HEK293 (cell line): Measurements from ENCODE around the gene MRPL23.

Experiments
- CTCF ChIA-PET: fragments of 350-600 bp; formaldehyde crosslinking; extraction: SDS; loops from one replicate; lab custom pipeline; 2021; ENCODE audit warnings: antibody characterized with exemption; lab: Yijun Ruan, JAX
- POLR2A ChIA-PET: fragments of 300-600 bp; formaldehyde crosslinking; extraction: SDS; loops from one replicate; lab custom pipeline; 2020; ENCODE audit warnings: antibody characterized with exemption, inconsistent platforms; lab: Yijun Ruan, JAX
- H3K27ac ChIP-seq: fragments of 200-500 bp; sonication (Bioruptor generic); 2 replicates; pipeline ENCODE4 v1.5.1; 2014; ENCODE audit warnings: low read depth, low read length, control low read depth, inconsistent platforms; ENCODE audit errors: extremely low read depth
- H3K36me3 ChIP-seq, 2 experiments: fragments of 200-500 bp in 1 of 2; sonication (Bioruptor generic) in 1 of 2; 1 replicate in 1 of 2; 2 replicates in 1 of 2; pipeline ENCODE4 v1.5.1; 2014 to 2017; ENCODE audit warnings: inconsistent platforms in 2 of 2, low read length in 2 of 2; ENCODE audit not compliant: control insufficient read depth in 2 of 2, insufficient read depth in 1 of 2
- H3K4me1 ChIP-seq: fragments of 200-500 bp; sonication (Bioruptor generic); 2 replicates; pipeline ENCODE4 v1.5.1; 2014; ENCODE audit warnings: mild to moderate bottlenecking, low read length, inconsistent platforms; ENCODE audit not compliant: control insufficient read depth, insufficient read depth
- H3K4me3 ChIP-seq: 2 replicates; pipeline ENCODE4 v1.5.1; 2011; ENCODE audit warnings: low read depth, mild to moderate bottlenecking, control low read depth, low read length, moderate library complexity
- H3K9me3 ChIP-seq: fragments of 200-500 bp; sonication (Bioruptor generic); 2 replicates; pipeline ENCODE4 v1.5.1; 2014; ENCODE audit warnings: low read depth, low read length, inconsistent platforms; ENCODE audit not compliant: control insufficient read depth, insufficient read depth
- BCL11A ChIP-seq: fragments of 450-650 bp; formaldehyde crosslinking; IDR thresholded peaks from 2 replicates; pipeline ENCODE4 v1.5.1; 2016; ENCODE audit warnings: low read depth, missing biosample characterization, missing genetic modification characterization
- SALL2 ChIP-seq: fragments of 450-650 bp; formaldehyde crosslinking; IDR thresholded peaks from 2 replicates; pipeline ENCODE4 v1.5.0; 2017; ENCODE audit warnings: missing biosample characterization, mild to moderate bottlenecking, missing genetic modification characterization, borderline replicate concordance
- SCRT2 ChIP-seq: fragments of 450-650 bp; formaldehyde crosslinking; IDR thresholded peaks from 2 replicates; pipeline ENCODE4 v1.5.1; 2016; ENCODE audit warnings: missing biosample characterization, missing genetic modification characterization
- ZIC2 ChIP-seq: fragments of 450-650 bp; formaldehyde crosslinking; IDR thresholded peaks from 2 replicates; pipeline ENCODE4 v1.5.1; 2016; ENCODE audit warnings: missing biosample characterization, missing genetic modification characterization
- ZNF121 ChIP-seq: fragments of 450-650 bp; formaldehyde crosslinking; IDR thresholded peaks from 2 replicates; pipeline ENCODE4 v1.5.1; 2016; ENCODE audit warnings: missing biosample characterization, missing genetic modification characterization
- ZNF132 ChIP-seq: fragments of 450-650 bp; formaldehyde crosslinking; IDR thresholded peaks from 2 replicates; pipeline ENCODE4 v1.5.1; 2017; ENCODE audit warnings: missing biosample characterization, missing genetic modification characterization, borderline replicate concordance
- ZNF157 ChIP-seq: fragments of 450-650 bp; formaldehyde crosslinking; IDR thresholded peaks from 2 replicates; pipeline ENCODE4 v1.5.1; 2016; ENCODE audit warnings: missing biosample characterization, missing genetic modification characterization
- ZNF175 ChIP-seq: fragments of 450-650 bp; formaldehyde crosslinking; IDR thresholded peaks from 2 replicates; pipeline ENCODE4 v1.5.1; 2016; ENCODE audit warnings: missing biosample characterization, missing genetic modification characterization
- ZNF184 ChIP-seq: fragments of 450-650 bp; IDR thresholded peaks from 2 replicates; pipeline ENCODE4 v1.5.1; 2018; ENCODE audit warnings: missing biosample characterization, mild to moderate bottlenecking, missing genetic modification characterization
- ZNF202 ChIP-seq: fragments of 450-650 bp; formaldehyde crosslinking; IDR thresholded peaks from 2 replicates; pipeline ENCODE4 v1.5.1; 2016; ENCODE audit warnings: missing biosample characterization, missing genetic modification characterization, borderline replicate concordance
- ZNF302 ChIP-seq: fragments of 450-650 bp; formaldehyde crosslinking; IDR thresholded peaks from 2 replicates; pipeline ENCODE4 v1.5.1; 2016; ENCODE audit warnings: missing biosample characterization, missing genetic modification characterization, low read depth
- ZNF48 ChIP-seq: fragments of 450-650 bp; formaldehyde crosslinking; IDR thresholded peaks from 2 replicates; pipeline ENCODE4 v1.5.1; 2016; ENCODE audit warnings: missing biosample characterization, missing genetic modification characterization
- ZNF544 ChIP-seq: fragments of 450-650 bp; formaldehyde crosslinking; IDR thresholded peaks from 2 replicates; pipeline ENCODE4 v1.5.0; 2017; ENCODE audit warnings: missing biosample characterization, missing genetic modification characterization
- ZNF785 ChIP-seq: fragments of 450-650 bp; formaldehyde crosslinking; IDR thresholded peaks from 2 replicates; pipeline ENCODE4 v1.5.1; 2016; ENCODE audit warnings: missing biosample characterization, missing genetic modification characterization
- TF ChIP-seq, protein P1 (sequence below): fragments of 450-650 bp; formaldehyde crosslinking; IDR thresholded peaks from 2 replicates; pipeline ENCODE4 v1.5.1; 2017; ENCODE audit warnings: missing biosample characterization, mild to moderate bottlenecking, missing genetic modification characterization, moderate library complexity
- TF ChIP-seq, protein P2 (sequence below): fragments of 450-650 bp; formaldehyde crosslinking; IDR thresholded peaks from 2 replicates; pipeline ENCODE4 v1.5.1; 2016; ENCODE audit warnings: missing biosample characterization, missing genetic modification characterization
- TF ChIP-seq, protein P3 (sequence below): fragments of 450-650 bp; formaldehyde crosslinking; IDR thresholded peaks from 2 replicates; pipeline ENCODE4 v1.5.1; 2016; ENCODE audit warnings: missing biosample characterization, missing genetic modification characterization
- TF ChIP-seq, protein P4 (sequence below): fragments of 450-650 bp; formaldehyde crosslinking; IDR thresholded peaks from 2 replicates; pipeline ENCODE4 v1.5.1; 2016; ENCODE audit warnings: missing biosample characterization, missing genetic modification characterization
- TF ChIP-seq, protein P5 (sequence below): fragments of 450-650 bp; formaldehyde crosslinking; IDR thresholded peaks from 2 replicates; pipeline ENCODE4 v1.5.1; 2016; ENCODE audit warnings: missing biosample characterization, missing genetic modification characterization
- TF ChIP-seq, protein P6 (sequence below): fragments of 450-650 bp; formaldehyde crosslinking; IDR thresholded peaks from 2 replicates; pipeline ENCODE4 v1.5.1; 2016; ENCODE audit warnings: missing biosample characterization, missing genetic modification characterization
- TF ChIP-seq, protein P7 (sequence below): fragments of 450-650 bp; formaldehyde crosslinking; IDR thresholded peaks from 2 replicates; pipeline ENCODE4 v1.5.1; 2016; ENCODE audit warnings: missing biosample characterization, missing genetic modification characterization

The MRPL23 gene

DNA sequence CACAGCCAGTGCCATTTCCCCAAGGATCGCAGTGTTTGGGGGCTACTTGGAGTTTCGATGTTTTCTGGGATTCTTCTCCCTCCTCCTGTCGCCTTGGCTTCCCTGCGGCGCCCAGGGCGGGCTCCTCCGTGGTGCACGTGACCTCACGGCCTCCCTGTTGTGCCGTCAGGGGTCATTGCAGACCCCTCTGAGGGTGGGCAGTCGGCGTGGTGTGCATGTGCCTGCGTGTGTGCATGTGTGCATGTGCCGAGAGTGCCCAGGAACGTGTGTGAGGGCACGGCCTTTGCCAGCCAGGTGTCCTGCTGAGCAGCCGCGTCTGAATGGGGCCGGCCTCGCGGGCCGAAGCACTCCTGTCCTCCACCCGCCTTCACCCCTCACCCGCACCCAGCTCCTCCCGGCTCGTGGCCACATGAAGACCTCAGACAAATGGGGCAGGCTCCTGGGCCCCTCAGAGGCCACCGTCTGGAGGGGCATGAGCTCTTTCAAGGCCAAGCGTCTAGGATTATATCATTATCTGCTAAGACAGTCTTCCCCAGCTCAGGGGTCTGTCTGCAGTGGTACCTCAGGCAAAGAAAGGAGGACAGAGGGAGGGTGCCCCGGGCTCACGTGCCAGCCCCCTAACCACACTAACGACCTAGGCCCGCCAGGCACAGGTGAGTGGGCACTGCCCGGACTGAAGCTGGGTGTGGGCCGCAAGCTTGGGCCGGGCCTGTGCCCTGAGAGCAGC lies 9.4 kb upstream of the MRPL23 start:
- no peak for TF ChIP-seq ZNF184 (tag by site-specific recombination)
- TF ChIP-seq, protein P1, sequence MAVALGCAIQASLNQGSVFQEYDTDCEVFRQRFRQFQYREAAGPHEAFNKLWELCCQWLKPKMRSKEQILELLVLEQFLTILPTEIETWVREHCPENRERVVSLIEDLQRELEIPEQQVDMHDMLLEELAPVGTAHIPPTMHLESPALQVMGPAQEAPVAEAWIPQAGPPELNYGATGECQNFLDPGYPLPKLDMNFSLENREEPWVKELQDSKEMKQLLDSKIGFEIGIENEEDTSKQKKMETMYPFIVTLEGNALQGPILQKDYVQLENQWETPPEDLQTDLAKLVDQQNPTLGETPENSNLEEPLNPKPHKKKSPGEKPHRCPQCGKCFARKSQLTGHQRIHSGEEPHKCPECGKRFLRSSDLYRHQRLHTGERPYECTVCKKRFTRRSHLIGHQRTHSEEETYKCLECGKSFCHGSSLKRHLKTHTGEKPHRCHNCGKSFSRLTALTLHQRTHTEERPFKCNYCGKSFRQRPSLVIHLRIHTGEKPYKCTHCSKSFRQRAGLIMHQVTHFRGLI (tag by site-specific recombination): no peak
- TF ChIP-seq, protein P2, sequence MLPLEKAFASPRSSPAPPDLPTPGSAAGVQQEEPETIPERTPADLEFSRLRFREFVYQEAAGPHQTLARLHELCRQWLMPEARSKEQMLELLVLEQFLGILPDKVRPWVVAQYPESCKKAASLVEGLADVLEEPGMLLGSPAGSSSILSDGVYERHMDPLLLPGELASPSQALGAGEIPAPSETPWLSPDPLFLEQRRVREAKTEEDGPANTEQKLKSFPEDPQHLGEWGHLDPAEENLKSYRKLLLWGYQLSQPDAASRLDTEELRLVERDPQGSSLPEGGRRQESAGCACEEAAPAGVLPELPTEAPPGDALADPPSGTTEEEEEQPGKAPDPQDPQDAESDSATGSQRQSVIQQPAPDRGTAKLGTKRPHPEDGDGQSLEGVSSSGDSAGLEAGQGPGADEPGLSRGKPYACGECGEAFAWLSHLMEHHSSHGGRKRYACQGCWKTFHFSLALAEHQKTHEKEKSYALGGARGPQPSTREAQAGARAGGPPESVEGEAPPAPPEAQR (tag by site-specific recombination): no peak
- no peak for TF ChIP-seq ZNF175 (tag by site-specific recombination)
- TF ChIP-seq, protein P3, sequence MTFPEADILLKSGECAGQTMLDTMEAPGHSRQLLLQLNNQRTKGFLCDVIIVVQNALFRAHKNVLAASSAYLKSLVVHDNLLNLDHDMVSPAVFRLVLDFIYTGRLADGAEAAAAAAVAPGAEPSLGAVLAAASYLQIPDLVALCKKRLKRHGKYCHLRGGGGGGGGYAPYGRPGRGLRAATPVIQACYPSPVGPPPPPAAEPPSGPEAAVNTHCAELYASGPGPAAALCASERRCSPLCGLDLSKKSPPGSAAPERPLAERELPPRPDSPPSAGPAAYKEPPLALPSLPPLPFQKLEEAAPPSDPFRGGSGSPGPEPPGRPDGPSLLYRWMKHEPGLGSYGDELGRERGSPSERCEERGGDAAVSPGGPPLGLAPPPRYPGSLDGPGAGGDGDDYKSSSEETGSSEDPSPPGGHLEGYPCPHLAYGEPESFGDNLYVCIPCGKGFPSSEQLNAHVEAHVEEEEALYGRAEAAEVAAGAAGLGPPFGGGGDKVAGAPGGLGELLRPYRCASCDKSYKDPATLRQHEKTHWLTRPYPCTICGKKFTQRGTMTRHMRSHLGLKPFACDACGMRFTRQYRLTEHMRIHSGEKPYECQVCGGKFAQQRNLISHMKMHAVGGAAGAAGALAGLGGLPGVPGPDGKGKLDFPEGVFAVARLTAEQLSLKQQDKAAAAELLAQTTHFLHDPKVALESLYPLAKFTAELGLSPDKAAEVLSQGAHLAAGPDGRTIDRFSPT: no peak
- TF ChIP-seq BCL11A (tag by site-specific recombination): no peak
- TF ChIP-seq SCRT2 (tag by site-specific recombination): no peak
- no peak for TF ChIP-seq SALL2 (tag by site-specific recombination)
- TF ChIP-seq, protein P4, sequence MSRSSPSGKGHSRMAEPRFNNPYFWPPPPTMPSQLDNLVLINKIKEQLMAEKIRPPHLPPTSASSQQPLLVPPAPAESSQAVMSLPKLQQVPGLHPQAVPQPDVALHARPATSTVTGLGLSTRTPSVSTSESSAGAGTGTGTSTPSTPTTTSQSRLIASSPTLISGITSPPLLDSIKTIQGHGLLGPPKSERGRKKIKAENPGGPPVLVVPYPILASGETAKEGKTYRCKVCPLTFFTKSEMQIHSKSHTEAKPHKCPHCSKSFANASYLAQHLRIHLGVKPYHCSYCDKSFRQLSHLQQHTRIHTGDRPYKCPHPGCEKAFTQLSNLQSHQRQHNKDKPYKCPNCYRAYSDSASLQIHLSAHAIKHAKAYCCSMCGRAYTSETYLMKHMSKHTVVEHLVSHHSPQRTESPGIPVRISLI (tag by site-specific recombination): no peak
- TF ChIP-seq ZNF157: no peak
- TF ChIP-seq, all 188 proteins: peak for 0
- ChIA-PET CTCF (interaction anchor here (0.6 to 1.3 kb wide), 3 partner anchors 213 to 219 kb away, joined by 3 to 6 read pairs (median 4); no protein-coding TSS in a partner anchor), POLR2A (no interaction called here)
- no peaks in the 10 kb centered on the region for H3K4me1 ChIP-seq
- no peak overlapping the region for H3K4me3 ChIP-seq
- H3K9me3 ChIP-seq: no peaks in the 10 kb centered on the region
- no peaks in the 10 kb centered on the region for H3K36me3 ChIP-seq
- no peak overlapping the region for H3K27ac ChIP-seq

DNA sequence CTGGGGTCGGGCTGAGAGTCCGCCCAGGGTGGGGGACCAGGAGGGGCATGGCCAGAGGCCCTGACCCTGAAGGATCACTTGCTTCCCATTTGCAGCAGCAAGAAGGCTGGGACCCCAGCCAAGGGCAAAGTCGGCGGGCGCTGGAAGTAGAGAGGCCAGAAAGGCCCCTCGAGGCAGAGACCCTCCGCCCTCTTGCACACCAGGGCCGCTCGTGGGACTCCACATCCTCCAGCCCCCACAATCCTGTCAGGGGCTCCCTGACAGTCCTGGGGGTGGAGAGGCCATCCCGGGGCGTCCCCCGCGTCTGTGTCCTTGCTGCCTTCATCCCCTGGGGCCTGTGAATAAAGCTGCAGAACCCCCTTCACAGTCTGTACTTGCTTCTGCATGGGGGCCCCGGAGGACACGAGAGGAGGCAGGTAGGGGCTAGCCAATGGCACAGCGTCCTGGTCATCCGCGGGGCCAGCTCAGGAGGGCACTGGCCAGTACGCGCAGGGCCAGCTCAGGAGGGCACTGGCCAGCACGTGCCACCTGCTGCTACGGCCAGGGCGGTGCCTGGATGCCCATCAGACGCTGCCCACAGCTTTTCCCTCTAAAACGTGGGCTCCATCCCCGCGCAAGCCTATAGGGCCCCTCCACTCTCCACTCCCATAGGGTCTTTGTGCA lies 8.7 kb upstream of the MRPL23 start:
- Histone ChIP-seq H3K4me1 (no peaks in the 10 kb centered on the region), H3K27ac (no peak overlapping the region), H3K4me3 (no peak overlapping the region), H3K9me3 (no peaks in the 10 kb centered on the region), H3K36me3 (no peaks in the 10 kb centered on the region)
- CTCF ChIA-PET: interaction anchor here (0.6 to 1.3 kb wide), 3 partner anchors 213 to 218 kb away, joined by 3 to 6 read pairs (median 4); no protein-coding TSS in a partner anchor
- POLR2A ChIA-PET: no interaction called here
- no peak for TF ChIP-seq ZNF121 (tag by site-specific recombination)
- TF ChIP-seq ZNF544: no peak
- TF ChIP-seq, protein P5, sequence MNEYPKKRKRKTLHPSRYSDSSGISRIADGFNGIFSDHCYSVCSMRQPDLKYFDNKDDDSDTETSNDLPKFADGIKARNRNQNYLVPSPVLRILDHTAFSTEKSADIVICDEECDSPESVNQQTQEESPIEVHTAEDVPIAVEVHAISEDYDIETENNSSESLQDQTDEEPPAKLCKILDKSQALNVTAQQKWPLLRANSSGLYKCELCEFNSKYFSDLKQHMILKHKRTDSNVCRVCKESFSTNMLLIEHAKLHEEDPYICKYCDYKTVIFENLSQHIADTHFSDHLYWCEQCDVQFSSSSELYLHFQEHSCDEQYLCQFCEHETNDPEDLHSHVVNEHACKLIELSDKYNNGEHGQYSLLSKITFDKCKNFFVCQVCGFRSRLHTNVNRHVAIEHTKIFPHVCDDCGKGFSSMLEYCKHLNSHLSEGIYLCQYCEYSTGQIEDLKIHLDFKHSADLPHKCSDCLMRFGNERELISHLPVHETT (tag by site-specific recombination): no peak
- TF ChIP-seq, protein P6, sequence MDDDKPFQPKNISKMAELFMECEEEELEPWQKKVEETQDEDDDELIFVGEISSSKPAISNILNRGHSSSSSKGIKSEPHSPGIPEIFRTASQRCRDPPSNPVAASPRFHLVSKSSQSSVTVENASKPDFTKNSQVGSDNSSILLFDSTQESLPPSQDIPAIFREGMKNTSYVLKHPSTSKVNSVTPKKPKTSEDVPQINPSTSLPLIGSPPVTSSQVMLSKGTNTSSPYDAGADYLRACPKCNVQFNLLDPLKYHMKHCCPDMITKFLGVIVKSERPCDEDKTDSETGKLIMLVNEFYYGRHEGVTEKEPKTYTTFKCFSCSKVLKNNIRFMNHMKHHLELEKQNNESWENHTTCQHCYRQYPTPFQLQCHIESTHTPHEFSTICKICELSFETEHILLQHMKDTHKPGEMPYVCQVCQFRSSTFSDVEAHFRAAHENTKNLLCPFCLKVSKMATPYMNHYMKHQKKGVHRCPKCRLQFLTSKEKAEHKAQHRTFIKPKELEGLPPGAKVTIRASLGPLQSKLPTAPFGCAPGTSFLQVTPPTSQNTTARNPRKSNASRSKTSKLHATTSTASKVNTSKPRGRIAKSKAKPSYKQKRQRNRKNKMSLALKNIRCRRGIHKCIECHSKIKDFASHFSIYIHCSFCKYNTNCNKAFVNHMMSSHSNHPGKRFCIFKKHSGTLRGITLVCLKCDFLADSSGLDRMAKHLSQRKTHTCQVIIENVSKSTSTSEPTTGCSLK: no peak
- no peak for TF ChIP-seq ZNF202 (tag by site-specific recombination)
- TF ChIP-seq, protein P7, sequence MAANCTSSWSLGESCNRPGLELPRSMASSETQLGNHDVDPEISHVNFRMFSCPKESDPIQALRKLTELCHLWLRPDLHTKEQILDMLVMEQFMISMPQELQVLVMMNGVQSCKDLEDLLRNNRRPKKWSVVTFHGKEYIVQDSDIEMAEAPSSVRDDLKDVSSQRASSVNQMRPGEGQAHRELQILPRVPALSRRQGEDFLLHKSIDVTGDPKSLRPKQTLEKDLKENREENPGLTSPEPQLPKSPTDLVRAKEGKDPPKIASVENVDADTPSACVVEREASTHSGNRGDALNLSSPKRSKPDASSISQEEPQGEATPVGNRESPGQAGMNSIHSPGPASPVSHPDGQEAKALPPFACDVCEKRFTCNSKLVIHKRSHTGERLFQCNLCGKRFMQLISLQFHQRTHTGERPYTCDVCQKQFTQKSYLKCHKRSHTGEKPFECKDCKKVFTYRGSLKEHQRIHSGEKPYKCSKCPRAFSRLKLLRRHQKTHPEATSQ (tag by site-specific recombination): no peak
- no peak for TF ChIP-seq BCL11A (tag by site-specific recombination)
- TF ChIP-seq ZIC2 (tag by site-specific recombination): no peak
- no peak for TF ChIP-seq ZNF48 (tag by site-specific recombination)
- no peak for TF ChIP-seq ZNF132 (tag by site-specific recombination)
- no peak for TF ChIP-seq ZNF302 (tag by site-specific recombination)
- TF ChIP-seq ZNF785 (tag by site-specific recombination): no peak
